ENCODE measurements around the gene MDK. TPM values are rescaled to one million over a fixed set of nuclear protein-coding genes. Genes with fewer than 3 reads are reported as not detected.
"Not testable (repeated sequence)": the region's sequence is repeated elsewhere in the genome, so short reads cannot be mapped to it uniquely, and the experiment has no call there.

The MDK gene
- total RNA-seq, 4 donors from 2014 or later = 5.0 to 25.0 (median 14.1) TPM

GRCh38 chr11:46367916-46368267, 13.6 kb upstream of the MDK start:
- 69% methylated on average over 10 of the region's 12 CpGs; no CpG with 5 or more reads in 1 of the 2 donors for WGBS, 2 donors (ENCODE audit: low coverage in 1 of 2)
- no peak for ATAC-seq
- Histone ChIP-seq H3K4me1 (peaks cover 0 to 57% (median 16%) of the 10 kb centered on the region in 3 donors), H3K9me3 (no peaks in the 10 kb centered on the region), H3K27ac (peak overlapping the region in 1 of 4 donors; percentile 12), H3K4me3 (no peak overlapping the region), H3K27me3 (no peaks in the 10 kb centered on the region), H3K36me3 (peaks cover 0 to 51% of the 10 kb centered on the region in 2 donors)
- TF ChIP-seq POLR2A (IDR thresholded peaks at IDR 0.05) (no peak), CTCF (IDR thresholded peaks at IDR 0.05) (no peak), EP300 (IDR thresholded peaks at IDR 0.05) (no peak), POLR2AphosphoS5 (IDR thresholded peaks at IDR 0.05) (no peak)

DNA sequence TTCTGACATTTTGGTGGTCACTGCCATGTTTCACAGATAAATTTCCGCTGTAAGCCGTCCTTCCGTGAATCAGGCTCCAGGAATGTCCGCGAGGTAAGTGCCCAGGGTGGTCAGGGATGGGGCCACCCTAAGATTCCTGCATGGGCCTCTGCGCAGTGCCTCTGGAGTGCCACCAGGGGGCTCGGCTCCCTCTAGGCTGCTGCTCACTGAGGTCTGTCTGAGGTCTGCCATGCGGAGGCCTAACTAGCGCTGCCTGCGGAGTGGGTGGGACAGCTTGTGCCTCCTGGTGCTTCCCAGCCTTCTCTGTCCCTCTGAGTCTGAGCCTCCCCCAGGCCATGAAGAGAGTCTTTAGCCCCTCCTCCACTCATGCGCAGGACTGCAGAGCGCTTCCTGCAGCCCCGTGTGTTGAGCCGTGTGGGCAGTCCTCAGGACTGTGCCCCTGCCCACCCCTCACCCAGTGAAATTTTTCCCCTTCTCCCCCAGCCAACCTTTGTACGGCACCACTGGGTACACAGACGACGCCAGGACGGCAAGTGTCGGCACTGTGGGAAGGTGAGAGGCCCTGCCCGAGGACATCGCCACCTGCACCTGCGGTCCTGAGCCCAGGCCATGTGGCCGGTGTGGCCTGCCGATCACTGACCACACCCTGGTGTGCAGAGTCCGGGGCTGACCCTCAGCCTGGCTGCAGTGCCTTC, 11.9 kb upstream of the MDK start:
- no peaks in the 10 kb centered on the region for H3K27me3 ChIP-seq
- TF ChIP-seq POLR2AphosphoS5 (IDR thresholded peaks at IDR 0.05) = no peak
- TF ChIP-seq CTCF (IDR thresholded peaks at IDR 0.05) = peak in 3 of 4 experiments; percentile 68 to 80 (median 72)
- 40% methylated on average over 2 of the region's 25 CpGs; no CpG with 5 or more reads in 1 of the 2 donors for WGBS, 2 donors (ENCODE audit: low coverage in 1 of 2)

GRCh38 chr11:46370253-46370652, 11.2 kb upstream of the MDK start:
- ATAC-seq = no peak
- no peaks in the 10 kb centered on the region for H3K27me3 ChIP-seq
- H3K9me3 ChIP-seq = no peaks in the 10 kb centered on the region
- peaks cover 0 to 36% (median 9%) of the 10 kb centered on the region in 3 donors for H3K4me1 ChIP-seq
- H3K36me3 ChIP-seq = peaks cover 0 to 74% of the 10 kb centered on the region in 2 donors
- whole genome bisulfite sequencing, 2 donors (ENCODE audit: low coverage in 1 of 2) = no CpG with 5 or more reads among the region's 13 CpGs
- H3K4me3 ChIP-seq = no peak overlapping the region
- TF ChIP-seq EP300 (IDR thresholded peaks at IDR 0.05) = no peak
- no peak for TF ChIP-seq POLR2A (IDR thresholded peaks at IDR 0.05)
- no peak for TF ChIP-seq POLR2AphosphoS5 (IDR thresholded peaks at IDR 0.05)
- TF ChIP-seq CTCF (IDR thresholded peaks at IDR 0.05) = no peak
- no peak overlapping the region for H3K27ac ChIP-seq

More for the DNA sequence above, 11.9 kb upstream of the MDK start:
- peaks cover 0 to 41% (median 9%) of the 10 kb centered on the region in 3 donors for H3K4me1 ChIP-seq
- H3K27ac ChIP-seq = no peak overlapping the region
- ATAC-seq = peak; percentile 51
- no peaks in the 10 kb centered on the region for H3K9me3 ChIP-seq
- no peak overlapping the region for H3K4me3 ChIP-seq
- peaks cover 0 to 67% of the 10 kb centered on the region in 2 donors for H3K36me3 ChIP-seq

DNA sequence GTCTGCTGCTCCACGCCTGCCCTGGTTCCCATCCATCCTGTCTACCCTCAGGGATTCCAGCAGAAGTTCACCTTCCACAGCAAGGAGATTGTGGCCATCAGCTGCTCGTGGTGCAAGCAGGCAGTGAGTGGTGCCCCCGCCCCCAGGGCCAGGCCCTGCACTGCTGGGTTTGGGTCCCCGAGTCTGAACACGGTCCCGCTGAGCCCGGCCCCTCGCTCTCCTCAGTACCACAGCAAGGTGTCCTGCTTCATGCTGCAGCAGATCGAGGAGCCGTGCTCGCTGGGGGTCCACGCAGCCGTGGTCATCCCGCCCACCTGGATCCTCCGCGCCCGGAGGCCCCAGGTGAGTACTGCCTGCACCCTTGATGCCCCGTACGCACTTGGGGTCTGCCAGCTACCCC, 10.2 kb upstream of the MDK start:
- H3K9me3 ChIP-seq, H3K27me3 ChIP-seq, ATAC-seq, H3K4me3 ChIP-seq, H3K27ac ChIP-seq: not testable (repeated sequence)
- WGBS, 2 donors (ENCODE audit: low coverage in 1 of 2) = 40% methylated on average over 1 of the region's 19 CpGs; no CpG with 5 or more reads in 1 of the 2 donors
- H3K4me1 ChIP-seq = peaks cover 0 to 29% (median 9%) of the 10 kb centered on the region in 3 donors
- peaks cover 0 to 84% of the 10 kb centered on the region in 2 donors for H3K36me3 ChIP-seq

DNA sequence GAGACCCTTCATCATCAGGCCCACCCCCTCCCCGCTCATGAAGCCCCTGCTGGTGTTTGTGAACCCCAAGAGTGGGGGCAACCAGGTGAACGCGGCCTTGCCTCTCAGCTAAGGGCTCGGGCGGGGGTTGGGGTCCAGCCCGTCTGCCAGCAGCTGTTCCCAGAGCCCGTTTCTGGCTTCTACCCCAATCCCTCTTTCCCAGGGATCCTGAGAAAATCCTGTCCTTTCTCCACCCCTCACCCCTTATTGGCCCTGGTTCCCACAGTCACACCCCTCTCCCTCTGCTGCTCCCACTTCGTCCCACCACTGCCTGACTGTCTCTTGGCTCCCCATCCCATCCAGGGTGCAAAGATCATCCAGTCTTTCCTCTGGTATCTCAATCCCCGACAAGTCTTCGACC, 9.4 kb upstream of the MDK start:
- no peaks in the 10 kb centered on the region for H3K9me3 ChIP-seq
- H3K4me1 ChIP-seq = peaks cover 0 to 21% (median 8%) of the 10 kb centered on the region in 3 donors
- peaks cover 0 to 92% of the 10 kb centered on the region in 2 donors for H3K36me3 ChIP-seq
- ATAC-seq = no peak
- H3K27me3 ChIP-seq = no peaks in the 10 kb centered on the region
- TF ChIP-seq CTCF (IDR thresholded peaks at IDR 0.05) = no peak
- TF ChIP-seq EP300 (IDR thresholded peaks at IDR 0.05) = no peak
- no peak for TF ChIP-seq POLR2A (IDR thresholded peaks at IDR 0.05)
- no peak overlapping the region for H3K27ac ChIP-seq
- H3K4me3 ChIP-seq = no peak overlapping the region
- 70 to 71% methylated on average over 2 to 7 of the region's 10 CpGs for WGBS, 2 donors (ENCODE audit: low coverage in 1 of 2)

DNA sequence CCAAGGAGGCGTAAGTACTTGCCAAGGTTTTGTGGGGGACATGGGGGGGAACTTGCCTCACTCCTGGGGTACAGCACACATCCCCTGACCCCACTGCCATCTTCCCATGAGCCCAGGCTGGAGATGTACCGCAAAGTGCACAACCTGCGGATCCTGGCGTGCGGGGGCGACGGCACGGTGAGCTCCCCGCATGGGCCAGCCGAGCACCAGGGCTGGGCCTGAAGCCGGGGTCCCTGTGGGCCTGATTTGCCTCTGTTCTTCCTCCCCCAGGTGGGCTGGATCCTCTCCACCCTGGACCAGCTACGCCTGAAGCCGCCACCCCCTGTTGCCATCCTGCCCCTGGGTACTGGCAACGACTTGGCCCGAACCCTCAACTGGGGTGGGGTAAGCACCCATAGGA, 9.0 kb upstream of the MDK start:
- not testable (repeated sequence) for H3K4me3 ChIP-seq, ATAC-seq, H3K9me3 ChIP-seq, H3K27ac ChIP-seq, H3K27me3 ChIP-seq
- H3K36me3 ChIP-seq = peaks cover 0 to 96% of the 10 kb centered on the region in 2 donors
- H3K4me1 ChIP-seq = peaks cover 0 to 17% (median 4%) of the 10 kb centered on the region in 3 donors
- WGBS, 2 donors (ENCODE audit: low coverage in 1 of 2) = no CpG with 5 or more reads among the region's 15 CpGs

Measured in gastroesophageal sphincter (tissue), 4 donors.